ENCODE data around the gene CLN5.

The CLN5 gene

DNA sequence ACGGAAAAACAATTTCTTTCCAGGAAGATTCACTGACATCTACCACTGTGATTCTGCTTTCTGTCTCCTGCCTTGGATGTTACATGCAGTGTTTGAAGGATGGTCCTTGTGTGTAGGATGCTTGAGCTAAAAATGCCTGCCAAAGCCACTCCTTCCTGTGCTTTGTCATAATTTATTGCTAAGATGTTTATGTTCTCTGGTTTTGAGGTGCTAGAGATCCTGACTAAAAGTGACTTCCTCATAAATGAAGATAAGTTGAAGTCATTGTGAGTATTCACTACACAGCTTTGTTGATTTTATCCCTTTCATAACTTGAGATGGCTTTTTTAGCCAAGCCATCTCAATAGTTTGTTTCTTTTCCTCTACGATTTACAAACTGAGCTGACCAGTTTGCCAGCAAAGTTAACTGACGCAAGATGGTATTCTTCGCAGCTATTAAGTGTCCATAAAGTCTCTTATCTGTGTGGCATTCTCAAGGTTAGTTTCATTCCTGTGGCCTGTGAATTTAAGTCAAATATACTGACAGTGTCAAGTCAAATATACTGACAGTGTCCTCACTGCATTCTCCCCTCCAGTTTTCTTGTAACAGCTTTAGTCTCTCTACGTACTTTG lies 50.8 kb downstream of the CLN5 start:
- no peak overlapping the region for H3K4me3 ChIP-seq (ENCODE audit: low read length)
- DNase-seq (ENCODE audit: low read depth, low spot score) = no peak

DNA sequence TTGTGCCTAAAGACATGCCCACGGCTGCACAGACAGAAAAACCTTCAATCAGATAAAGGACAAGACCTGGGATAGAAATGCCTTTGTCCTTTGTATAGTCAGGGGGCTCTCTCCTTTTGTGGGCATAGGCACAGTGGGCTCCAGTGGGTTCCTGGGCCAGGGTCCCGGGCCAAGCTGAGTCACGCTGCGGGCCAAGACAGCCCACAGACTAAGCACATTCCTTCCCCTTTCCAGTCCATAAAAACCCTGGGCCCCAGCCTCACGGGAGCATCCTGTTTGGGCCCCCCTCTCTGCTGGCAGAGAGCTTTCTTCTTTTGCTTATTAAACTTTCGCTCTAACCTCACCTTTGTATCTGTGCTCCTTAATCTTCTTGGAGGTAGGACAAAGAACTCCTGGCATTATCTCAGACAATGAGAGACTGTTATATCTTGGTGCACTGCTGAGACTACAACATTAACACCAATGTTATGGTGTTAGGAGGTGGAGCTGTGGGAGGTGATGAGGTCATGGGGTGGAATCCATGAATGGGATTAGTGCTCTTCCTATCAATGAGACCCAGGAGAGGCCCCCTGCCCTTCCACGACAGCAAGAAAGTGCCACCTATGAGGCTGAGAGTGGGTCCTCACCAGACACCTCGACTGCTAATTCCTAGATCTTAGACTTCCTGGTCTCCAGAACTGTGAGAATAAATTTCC lies 55.9 kb downstream of the CLN5 start:
- DNase-seq (ENCODE audit: low read depth, low spot score) = no peak
- no peak overlapping the region for H3K4me3 ChIP-seq (ENCODE audit: low read length)

DNA sequence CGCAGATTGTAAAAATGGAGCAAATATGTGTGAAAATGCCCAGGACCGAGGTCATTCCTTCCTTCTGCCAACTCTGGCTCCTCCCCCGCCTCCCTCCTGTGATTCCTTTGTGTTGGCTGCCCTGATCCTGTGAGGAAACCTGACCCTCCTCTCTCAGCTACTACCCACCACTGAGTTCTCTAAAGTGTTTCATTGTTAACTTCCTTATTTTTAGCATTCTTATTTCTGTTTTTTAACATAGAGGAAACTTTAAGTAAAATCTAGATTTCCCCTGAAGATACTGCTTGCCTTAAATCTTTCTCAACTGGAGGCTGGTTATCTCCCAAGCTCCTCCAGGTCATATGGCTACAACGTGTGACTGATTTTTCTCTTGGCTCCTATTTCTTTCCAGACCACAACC lies 56.8 kb downstream of the CLN5 start:
- H3K4me3 ChIP-seq (ENCODE audit: low read length) = no peak overlapping the region
- DNase-seq (ENCODE audit: low read depth, low spot score) = no peak

DNA sequence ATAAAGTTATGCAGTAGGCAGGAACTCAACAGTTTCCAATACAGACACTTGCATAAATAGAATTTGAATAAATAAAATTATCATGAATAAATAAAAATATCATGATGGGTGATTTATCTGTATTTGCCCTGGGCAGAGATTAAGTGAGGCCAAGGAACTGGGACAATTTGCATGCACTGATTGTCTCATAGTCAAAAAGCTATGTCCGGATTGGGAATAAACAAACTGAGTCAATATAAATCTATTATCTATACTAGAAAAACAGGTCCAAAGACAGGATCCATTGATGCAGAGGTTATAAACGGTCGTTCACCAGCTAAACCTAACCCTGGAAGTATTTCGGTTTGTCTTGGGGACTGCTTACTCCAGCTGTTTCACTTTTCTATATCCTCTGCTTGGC lies 61.3 kb downstream of the CLN5 start:
- DNase-seq (ENCODE audit: low read depth, low spot score) = no peak
- H3K4me3 ChIP-seq (ENCODE audit: low read length) = no peak overlapping the region

Measured in Jurkat, Clone E6-1 (cell line).